SK-N-DZ (cell line): Measurements from ENCODE around the gene DGKB.

Source experiments
- DNase-seq: peaks from one replicate; pipeline ENCODE4 v3.0.0-alpha.2; 2015; ENCODE audit warnings: low spot score

DGKB gene

DNA sequence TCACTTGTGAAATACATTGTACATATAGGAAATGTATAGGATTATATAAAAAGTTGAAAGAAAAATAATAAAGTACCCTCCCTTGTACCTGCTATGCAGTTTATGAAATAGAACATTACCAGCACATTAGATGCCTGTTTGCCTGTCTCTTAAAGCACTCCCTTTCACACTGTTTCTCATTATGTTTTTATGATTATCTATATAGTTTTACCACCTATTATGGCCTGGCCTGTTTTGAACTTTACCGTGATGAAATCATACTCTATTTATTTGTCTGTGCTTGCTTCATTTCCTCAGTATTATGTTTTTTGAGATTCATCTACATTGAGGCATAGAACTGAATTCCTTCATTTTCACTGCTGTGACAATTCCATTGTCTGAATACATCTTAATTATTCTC, 41.1 kb downstream of the DGKB start:
- no peak for DNase-seq

DNA sequence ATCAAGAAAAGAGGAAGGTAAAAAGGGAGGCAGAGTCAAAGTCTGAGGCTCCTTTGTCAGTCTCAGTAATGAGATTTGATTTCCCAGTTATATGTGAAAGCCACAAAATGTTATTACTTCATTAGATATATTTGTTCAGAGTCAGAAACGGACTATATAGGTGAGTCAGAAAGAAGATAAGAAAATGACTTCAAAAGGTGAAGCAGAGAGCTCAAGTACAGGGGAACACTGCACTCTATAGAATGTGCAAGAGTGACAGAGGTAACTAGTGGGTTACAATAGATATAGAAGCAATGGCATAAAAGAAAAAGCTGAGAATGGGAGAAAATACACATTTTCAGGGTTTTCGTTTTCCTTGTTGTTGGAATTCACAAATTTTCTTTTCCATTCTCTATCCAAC, 43.3 kb downstream of the DGKB start:
- DNase-seq = no peak

DNA sequence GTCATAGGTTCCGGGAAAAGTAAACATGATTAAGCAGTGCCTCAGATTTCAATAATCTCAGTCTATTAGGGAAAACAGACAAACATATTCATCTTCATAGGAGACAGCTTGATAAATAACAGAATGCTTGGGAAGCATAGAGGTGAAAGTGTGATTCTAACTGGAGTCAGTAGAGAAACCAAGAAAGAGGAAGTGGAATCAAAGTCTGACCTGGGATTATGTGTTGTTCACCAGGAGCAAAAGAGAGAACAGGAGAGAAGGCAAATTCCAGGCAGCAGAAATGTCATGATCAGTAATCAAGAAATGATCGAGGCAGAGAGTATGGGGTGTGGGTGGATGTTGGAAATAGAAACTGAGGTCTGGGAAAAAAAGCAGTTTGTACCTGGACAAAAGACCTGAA, 43.7 kb downstream of the DGKB start:
- no peak for DNase-seq

DNA sequence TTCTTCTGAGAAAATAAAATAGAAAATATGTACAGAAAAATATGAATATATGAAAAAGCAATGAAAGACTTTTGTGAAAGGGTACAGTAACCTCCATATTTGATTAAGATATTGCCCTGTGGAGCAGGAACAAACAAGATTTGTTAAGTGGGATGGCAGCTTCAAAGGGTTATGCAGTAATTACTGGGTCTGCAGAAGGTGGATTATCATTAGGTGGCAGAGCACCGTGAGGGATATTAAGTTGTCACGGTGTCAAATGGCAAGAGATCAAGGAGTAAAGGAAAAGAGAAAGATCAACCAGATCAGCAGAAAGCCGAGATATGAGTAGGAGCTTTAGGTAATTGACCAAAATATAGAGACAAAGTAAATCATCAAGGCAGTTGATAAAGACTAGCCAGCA, 44.1 kb downstream of the DGKB start:
- DNase-seq = peak; percentile 9

DNA sequence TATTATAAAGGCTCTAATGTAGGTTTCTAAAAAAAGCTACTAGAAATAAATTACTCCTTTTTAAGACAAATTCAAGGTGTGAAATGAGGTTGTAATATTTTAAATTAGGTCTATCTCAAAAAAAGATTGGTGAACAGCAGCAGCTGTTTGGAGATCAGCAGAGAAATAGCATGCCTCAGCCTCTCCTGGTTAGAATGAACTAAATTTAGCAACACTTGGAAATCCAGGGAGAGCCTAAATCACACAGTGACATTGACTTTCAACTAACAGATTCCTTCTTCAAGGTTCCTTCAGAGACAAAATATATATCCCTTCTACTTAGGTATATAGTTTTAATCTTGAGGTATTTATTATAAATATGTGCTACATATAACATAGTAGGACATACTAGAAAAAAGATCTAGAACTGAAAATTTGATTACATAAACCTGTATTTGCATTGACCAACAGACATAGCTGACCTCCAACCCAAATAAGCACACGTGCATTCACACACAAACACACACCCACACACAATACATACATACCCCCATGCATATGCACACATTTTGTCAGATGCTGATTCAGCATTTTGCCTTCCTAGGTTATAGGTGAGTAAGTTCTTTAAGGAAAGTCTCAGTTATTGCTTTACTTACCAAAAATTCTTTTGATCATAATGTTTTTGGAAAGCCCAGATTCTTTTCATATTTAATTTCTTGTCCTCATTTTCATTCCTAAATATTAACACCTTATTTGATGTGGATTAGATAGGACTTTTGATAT, 47.3 kb downstream of the DGKB start:
- no peak for DNase-seq

DNA sequence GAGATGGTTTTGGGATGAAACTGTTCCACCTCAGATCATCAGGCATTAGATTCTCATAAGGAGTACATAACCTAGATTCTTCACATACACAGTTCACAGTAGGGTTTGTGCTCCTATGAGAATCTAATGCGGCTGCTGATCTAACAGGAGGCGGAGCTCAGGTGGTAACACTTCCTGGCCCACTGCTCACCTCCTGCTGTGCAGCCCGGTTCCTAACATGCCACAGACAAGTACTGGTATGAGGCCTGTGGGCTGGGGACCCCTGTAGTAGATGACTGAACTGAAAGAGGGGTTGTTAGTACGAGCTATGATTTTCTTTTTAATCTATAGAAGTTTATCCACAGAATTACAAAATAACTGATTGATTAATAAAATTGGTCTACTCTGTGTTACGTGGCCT, 48.1 kb downstream of the DGKB start:
- DNase-seq = no peak

DNA sequence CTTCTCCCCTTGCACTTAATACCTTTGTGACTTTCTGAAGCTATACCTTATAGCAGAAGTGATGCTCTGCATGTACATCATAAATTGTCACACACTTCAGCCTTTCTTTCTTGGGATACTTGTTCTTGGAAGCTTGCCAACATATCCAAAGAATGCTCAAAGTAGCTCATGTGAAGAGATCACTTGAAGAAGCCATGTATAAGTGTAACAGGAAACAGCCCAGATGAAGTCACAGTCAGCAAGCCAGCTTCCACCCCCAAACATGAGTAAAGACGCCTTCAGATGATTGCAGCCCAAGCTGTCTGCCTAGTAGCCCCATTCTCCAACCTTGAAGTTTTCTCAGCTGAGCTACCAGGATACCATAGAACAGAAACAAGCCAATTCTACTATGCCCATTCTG, 50.9 kb downstream of the DGKB start:
- DNase-seq = no peak

DNA sequence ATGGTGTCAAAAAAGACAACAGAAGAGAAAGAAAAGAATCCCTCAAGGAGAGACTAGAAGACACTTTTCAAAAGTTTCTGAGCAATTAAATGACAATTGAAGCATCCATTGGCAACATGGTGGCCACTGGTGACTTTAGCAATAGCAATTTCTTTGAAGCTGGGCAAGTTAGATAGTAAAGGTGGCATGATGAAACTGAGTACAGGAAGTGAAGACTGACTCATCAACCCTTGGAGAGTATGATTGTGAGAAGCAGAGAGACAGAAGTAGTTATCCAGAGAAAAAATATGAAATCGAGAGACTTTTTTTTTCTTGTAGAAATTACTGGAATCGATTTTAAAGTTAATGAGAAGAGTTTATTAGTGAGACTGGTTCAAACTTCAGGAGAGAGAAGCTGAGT, 52.5 kb downstream of the DGKB start:
- no peak for DNase-seq

DNA sequence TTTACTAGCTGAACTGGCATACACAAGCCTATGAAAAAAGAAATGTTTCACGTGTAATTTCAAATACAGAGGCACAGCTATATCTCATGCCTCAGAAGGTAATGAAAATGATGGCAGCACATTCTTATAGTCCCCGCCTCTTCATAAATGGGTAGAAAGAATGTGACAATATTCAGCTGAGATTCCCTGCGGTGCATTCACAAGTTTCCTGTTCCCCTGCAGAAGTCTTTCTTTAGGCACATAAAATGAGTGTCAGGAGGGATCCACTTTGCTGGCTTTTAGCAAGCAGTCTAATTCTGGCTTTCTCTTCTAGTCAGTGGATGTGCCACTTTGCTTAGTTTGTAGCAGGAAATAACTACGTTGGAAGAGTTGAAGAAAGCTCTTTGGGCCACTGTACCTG, 56.1 kb downstream of the DGKB start:
- DNase-seq = no peak

DNA sequence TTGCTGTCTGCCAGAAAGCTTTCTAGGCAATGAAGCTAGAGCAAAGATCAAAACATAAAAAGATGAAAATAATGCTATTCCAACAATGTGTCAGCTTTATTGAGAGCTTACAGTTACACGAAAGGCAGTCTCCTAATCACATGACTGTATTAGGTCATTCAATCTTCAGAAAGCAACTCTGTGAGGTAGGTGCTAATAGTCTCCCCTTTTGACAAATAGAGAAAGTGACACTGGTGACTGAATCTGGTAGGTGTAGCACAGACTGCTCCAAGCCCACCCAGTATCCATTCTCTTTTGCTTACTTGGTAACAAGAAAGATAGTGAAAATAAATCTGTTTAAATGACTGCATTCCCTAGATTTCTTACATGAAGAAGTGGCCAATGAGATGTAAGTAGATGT, 58.8 kb downstream of the DGKB start:
- no peak for DNase-seq

DNA sequence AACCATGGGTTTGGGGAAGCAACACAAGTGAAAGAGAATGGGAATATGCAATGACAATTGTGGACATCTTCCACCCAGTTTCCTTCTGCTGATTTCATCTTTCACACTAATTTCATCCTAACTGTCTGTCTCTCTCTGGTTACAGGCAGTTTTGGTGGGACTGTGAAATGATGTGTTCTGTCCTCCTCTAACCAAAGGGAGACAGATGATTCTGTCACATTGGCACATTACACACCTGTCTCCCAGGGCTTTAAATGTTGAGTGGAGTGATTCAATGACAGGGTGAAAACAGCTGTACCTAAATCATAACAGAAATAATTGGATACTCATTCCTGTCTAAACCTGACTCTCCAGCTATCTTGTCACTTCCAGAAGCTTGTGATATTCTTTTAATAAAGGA, 60.0 kb downstream of the DGKB start:
- no peak for DNase-seq

DNA sequence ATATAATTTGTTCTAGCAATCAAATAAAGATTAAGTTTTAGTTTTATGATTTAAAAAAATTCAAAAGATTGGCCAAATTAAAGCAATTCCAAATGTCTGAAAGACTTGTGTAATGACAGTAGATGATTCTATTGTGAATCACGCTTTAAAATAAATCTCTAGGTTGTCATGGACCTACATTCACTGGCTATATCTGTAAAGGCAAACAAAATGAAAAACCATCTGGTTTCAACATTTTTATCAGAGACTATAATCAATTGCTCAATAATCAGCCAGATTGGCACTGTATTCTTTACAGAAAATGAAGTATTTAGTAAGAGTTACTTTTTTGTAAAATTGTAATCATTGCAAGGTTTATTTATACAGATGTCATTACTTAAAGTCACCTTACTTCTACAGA, 60.7 kb downstream of the DGKB start:
- DNase-seq = no peak

DNA sequence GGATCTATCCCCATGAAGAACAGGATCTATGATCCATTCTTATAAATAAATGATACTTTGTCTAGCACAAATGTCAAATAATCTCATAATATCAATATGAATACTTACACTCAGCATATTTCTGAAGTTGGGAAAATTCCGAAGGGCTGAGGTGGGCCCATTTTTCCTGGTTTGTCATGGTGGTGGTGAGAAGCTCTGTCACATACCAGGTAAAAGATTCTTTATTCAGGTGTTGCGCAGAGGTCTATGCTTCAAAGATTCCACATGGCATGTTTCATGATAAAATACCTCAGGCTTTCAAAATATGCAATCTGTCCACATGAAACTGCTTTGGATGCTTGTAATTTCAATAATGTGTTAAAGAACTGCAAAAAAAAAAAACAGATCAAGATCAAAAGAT, 61.5 kb downstream of the DGKB start:
- no peak for DNase-seq

DNA sequence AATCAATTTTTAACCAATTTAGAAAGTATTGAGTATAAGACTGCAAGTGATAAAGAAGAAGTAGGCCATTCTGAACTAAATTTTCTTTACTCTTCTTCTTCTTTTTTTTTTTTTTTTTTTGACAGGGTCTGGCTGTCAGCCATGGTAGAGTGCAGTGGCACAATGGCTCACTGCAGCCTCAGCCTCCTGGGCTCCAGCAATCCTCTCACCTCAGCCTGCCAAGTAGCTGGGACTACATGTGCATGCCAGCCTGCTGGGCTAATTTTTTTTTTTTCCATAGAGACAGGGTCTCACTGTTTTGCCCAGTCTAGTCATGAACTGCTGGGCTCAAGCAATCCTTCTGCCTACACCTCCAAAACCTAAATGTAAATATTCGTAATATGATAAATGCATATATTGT, 63.2 kb downstream of the DGKB start:
- DNase-seq = no peak

DNA sequence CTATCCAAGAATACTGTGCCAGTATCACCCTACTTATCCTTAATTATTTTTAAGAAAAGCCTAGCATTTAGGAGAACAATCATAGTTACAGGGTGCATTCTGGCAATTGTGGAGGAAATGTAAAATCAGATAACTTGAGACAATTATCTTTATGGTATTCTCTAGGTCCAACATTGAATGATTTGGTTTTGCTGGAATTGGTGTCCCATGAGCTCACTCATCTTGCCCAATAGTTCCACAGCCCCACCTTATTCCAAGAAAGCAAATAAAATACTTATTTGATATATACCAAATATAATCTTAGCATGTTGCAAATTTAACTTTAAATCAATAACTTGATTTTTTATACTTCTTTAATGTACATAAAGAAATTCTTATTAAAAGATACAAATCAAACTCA, 65.3 kb downstream of the DGKB start:
- DNase-seq = no peak

DNA sequence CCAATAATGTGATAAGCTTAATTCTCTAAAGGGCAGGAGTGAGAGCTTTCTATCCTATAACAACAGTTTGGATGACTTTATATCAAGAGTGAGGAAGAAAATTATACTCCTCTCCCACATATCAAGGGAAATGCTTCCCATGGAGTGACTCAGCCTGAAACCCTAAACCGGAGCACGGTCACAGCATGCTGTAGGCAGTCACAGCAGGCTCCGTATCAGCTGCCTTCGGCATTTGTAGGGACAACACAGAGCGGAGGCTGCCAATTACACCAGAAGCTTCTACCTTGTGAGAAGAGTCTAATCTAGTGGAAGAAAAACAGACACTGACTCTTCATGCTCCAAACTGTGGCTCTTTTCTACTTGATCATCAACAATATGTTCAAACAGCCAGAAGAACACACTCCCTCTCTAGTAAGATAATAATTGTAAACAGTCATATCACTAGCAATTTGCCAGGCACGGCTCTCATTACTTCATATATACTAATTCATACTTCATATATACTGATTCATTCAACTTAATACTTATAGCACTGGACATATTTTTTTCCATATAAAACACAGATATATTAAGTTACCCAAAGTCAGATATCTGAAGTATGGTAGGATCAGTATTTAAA, 65.9 kb downstream of the DGKB start:
- DNase-seq = no peak

DNA sequence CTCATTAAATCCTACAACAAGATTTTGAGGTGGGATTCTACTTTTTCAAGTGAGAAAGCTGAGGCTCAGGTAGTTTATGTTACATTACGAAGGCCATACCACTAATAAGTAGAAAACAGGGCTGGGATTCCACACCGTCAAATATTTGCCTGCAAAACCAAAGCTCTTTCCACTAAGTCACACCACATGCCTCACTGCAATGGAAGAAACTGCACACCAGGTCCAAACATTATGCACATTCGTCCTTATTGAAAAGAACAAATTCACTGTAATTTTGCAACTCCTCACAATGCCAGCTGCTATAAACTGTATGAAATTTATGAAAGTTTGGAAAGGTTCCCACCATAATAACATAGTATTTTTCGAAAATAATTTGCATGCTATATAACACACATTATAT, 66.5 kb downstream of the DGKB start:
- DNase-seq = no peak

DNA sequence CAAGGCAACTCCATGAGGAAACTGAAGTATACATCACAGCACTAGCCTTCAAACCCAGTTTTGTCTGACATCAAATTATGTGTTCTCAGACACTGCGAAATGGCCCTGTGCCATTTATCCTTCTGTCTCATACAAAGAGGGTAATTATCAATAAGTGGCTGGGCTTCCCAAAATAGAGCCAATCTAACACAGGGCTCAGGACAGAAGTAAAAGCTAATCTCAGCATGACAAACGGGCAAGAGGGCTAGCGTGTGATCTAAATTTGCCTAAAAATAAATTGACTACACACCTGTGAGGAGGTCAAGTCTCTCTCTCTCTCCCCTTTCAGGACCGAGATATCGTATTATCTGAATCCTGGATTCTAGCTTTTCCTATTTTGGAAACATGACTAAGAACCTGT, 67.2 kb downstream of the DGKB start:
- DNase-seq = no peak

DNA sequence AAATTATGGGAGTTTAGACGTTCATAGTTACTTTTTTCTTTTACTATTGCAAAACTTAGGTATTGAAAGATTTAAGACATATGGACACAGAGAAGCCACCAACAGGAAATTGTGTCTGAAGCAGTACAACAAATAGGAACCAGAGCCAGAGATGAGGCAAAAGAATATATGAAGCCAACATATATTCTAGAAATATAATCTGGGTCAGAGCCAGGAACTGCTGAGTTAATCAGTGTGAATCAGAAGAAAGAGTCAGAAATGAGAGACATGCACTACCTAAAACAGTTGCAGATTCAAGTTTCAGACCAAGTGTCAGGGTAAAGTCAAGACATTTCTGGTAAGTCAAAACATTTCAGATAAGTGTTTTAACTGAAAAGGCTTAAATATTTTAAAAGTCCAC, 67.7 kb downstream of the DGKB start:
- DNase-seq = no peak

DNA sequence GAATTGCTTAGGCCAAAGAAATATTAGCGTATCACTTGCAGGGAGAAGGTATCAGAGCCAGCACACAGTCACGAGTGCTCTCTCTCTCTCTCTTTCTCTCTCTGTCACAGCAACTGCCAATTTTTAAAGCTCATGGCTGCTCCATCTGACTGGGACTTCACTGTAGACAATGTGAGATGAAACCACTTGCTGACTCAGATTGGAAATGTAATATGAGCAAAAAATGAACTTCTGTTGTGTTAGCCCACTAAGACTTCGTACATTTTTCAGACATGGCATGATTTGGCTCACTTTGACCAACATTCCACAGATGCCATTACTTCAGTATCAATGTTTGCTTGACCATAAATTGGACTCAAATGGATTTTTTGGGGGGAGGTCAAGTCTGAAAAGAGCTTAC, 68.1 kb downstream of the DGKB start:
- no peak for DNase-seq

DNA sequence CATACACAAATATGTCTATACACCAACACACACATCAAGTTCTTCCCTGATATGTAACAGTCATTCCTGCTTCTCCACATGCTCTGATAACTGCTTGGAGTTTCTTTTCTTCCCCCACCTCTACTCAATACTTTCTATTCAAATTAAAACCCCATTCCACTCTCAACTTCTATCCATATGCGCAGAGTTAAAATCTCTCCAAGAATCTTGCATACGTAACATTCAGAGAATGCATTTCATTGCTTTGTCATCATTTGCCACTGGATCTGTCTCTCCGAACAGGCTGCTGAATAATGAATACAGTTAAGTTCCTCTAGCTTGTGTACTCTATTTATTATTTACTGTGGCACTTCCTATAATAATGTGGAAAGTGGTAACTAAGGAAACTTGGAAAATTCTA, 68.8 kb downstream of the DGKB start:
- no peak for DNase-seq

DNA sequence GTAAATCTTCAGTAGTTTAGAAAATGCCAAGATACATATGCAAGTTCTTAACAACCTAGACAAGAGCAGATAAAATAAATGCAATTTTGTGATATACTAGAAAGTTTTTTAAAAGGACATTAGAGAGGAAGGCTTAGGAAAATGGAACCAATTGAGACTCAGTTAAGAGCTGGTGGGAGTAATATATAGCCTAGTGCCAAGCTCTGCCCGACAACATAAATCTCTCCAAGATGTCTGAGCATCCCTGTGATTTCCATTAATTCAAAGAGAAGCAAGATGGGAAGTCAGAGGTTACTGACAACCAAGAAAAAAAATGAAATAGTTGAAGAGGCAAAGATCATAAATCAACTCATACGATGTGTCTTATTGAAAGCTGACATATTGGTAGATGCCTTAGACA, 74.5 kb downstream of the DGKB start:
- DNase-seq = no peak

DNA sequence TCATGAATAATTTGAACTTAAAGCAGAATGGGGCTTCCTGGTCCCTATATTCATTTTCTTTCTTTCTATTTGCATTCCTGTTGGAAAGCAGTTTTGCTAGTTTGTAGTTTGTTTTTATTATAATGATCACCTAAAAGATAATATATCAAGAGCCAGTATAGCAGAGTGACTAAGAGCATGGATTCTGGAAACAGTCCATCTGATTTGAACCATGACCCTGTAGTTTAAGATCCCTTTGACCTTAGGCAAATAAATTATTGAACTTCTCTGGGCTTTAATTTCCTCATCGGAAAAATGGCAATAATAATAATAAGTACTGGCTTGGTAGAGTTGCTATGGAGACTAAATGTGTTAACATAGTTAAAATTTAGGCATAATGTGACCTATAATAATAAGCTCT, 76.1 kb downstream of the DGKB start:
- DNase-seq = no peak

DNA sequence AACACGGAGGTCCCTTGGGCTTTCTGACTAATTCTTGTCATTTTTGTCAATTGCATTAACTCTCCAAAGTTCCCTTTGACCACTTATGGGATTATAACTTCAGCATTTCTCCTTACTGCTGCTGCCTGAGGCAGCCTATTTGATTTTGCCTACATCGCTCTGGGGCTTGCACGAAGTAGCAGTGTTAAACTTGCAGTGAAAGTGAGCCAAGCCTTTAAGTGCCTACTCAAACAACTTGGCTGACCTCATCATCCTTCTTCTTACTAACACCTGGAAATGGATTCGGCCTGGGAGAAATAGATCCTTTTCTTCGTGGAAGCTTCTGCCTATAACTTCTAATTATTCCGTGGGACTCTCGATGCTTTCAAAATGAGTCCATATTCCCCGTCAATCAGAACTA, 76.6 kb downstream of the DGKB start:
- no peak for DNase-seq
